CD4-positive, alpha-beta T cell (primary cell): Measurements from ENCODE around the gene TBCD. TPM values are rescaled to one million over a fixed set of nuclear protein-coding genes. Genes with fewer than 3 reads are reported as not detected.

Source experiments
- ATAC-seq: fragments of 200-7000 bp; cut with Tn5 transposase; one replicate; pipeline ENCODE4 v1.10.0; 2022; ENCODE audit warnings: mild to moderate bottlenecking; ENCODE audit not compliant: poor library complexity
- CTCF ChIA-PET: fragments of 350-600 bp; sonication (Branson Sonifier 250); formaldehyde crosslinking; loops from one replicate; lab custom pipeline; 2021; ENCODE audit warnings: antibody characterized with exemption, inconsistent platforms; lab: Charles Lee
- POLR2A ChIA-PET: fragments of 350-600 bp; sonication (Branson Sonifier 250); formaldehyde crosslinking; loops from one replicate; lab custom pipeline; 2021; ENCODE audit warnings: antibody characterized with exemption, inconsistent platforms; lab: Charles Lee
- DNase-seq, 14 experiments: peaks; one replicate each; pipeline ENCODE4 v3.0.0-alpha.2; 2013 to 2020; ENCODE audit warnings: mixed read lengths in 2 of 14
- H3K27ac ChIP-seq, 2 donors: one replicate each; pipeline versions ENCODE4 v1.5.1 to v1.7.0; 2013; ENCODE audit warnings: low read length in 2 of 2, low read depth in 1 of 2, mild to moderate bottlenecking in 1 of 2
- H3K27me3 ChIP-seq, 2 experiments: 1 replicate in 1 of 2; 2 replicates in 1 of 2; pipeline versions ENCODE4 v1.6.1 to v1.7.0; 2013; ENCODE audit warnings: low read length in 2 of 2, control low read depth in 1 of 2, mild to moderate bottlenecking in 1 of 2, moderate library complexity in 1 of 2; ENCODE audit not compliant: insufficient read depth in 2 of 2, control insufficient read depth in 1 of 2
- H3K36me3 ChIP-seq: one replicate; pipeline ENCODE4 v1.6.1; 2013; ENCODE audit warnings: low read length, control low read depth; ENCODE audit not compliant: insufficient read depth
- H3K4me1 ChIP-seq: one replicate; pipeline ENCODE4 v1.6.1; 2013; ENCODE audit warnings: low read length, control low read depth; ENCODE audit not compliant: insufficient read depth
- H3K4me3 ChIP-seq: one replicate; pipeline ENCODE4 v1.5.1; 2013; ENCODE audit warnings: mild to moderate bottlenecking, low read length, moderate library complexity
- H3K9me3 ChIP-seq, 2 experiments: 1 replicate in 1 of 2; 2 replicates in 1 of 2; pipeline versions ENCODE4 v1.6.1 to v1.7.0; 2013; ENCODE audit warnings: low read length in 2 of 2, mild to moderate bottlenecking in 2 of 2, control low read depth in 1 of 2, moderate library complexity in 1 of 2; ENCODE audit not compliant: control insufficient read depth in 1 of 2, insufficient read depth in 1 of 2
- H3K27ac Mint-ChIP-seq: one replicate; pipeline ENCODE4 v1.8.0; 2020; ENCODE audit warnings: mixed read lengths
- H3K27me3 Mint-ChIP-seq: one replicate; pipeline ENCODE4 v1.8.0; 2021; ENCODE audit warnings: mixed read lengths
- H3K36me3 Mint-ChIP-seq: one replicate; pipeline ENCODE4 v1.8.0; 2021; ENCODE audit warnings: low read depth, mixed read lengths
- H3K4me1 Mint-ChIP-seq: one replicate; pipeline ENCODE4 v1.8.0; 2021; ENCODE audit warnings: low read depth, mixed read lengths
- H3K4me3 Mint-ChIP-seq: one replicate; pipeline ENCODE4 v1.8.0; 2020; ENCODE audit warnings: mild to moderate bottlenecking, mixed read lengths
- H3K9me3 Mint-ChIP-seq: one replicate; pipeline ENCODE4 v1.8.0; 2020; ENCODE audit warnings: mixed read lengths
- intact Hi-C, 2 experiments: fragments of 100-400 bp; cut with DNase I in 1 of 2; cut with micrococcal nuclease in 1 of 2; formaldehyde crosslinking; loops; one replicate each; pipeline versions ENCODE4 v1.15.1 to v1.9.0; 2023 to 2025; cut with DNase I, micrococcal nuclease
- total RNA-seq, 174 experiments: library from RNA in 2 of 174; stranded (reverse) in 2 of 174; gene quantifications; one replicate each; pipeline ENCODE4 v1.2.3 and lab custom pipeline; 2021 to 2026
- TF ChIP-seq, protein P1 (sequence below): fragments of 200-600 bp; IDR thresholded peaks from one replicate; pipeline ENCODE4 v1.8.0; 2022; ENCODE audit warnings: antibody characterized with exemption, mild to moderate bottlenecking

The TBCD gene
- total RNA-seq, 2 experiments from 2014 or later, result 74.6 to 80.3 TPM

DNA sequence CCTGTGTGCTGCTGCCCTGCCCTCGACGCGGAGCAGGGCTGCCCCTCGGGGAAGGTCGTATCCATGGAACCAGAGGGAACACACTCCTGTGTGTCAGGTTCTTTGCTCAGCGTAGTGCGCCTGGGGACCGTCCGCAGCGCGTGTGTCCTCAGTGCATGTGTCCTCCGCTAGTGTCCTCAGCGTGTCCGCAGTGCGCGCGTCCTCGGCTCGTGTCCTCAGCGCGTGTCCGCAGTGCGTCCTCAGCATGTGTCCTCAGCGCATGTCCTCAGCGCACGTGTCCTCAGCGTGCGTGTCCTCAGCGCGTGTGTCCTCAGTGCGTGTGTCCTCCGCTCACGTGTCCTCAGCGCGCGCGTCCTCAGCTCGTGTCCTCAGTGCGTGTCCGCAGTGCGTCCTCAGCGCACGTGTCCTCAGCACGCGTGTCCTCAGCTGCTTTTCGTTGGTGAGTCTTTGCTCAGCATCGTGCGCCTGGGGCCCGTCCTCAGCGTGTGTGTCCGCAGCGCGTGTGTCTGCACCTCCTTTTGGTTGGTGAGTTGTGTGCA lies 147.2 kb downstream of the TBCD start:
- Histone ChIP-seq H3K9me3 (no peaks in the 10 kb centered on the region), H3K4me1 (peaks cover 20% of the 10 kb centered on the region), H3K27ac (no peak overlapping the region), H3K36me3 (peaks cover 55% of the 10 kb centered on the region), H3K4me3 (no peak overlapping the region), H3K27me3 (no peaks in the 10 kb centered on the region)
- intact Hi-C loops, result no loop called here
- ATAC-seq (no peak), DNase-seq (no peak)
- no peak overlapping the region for H3K4me3 Mint-ChIP-seq
- no peak overlapping the region for H3K27ac Mint-ChIP-seq
- no peaks in the 10 kb centered on the region for H3K27me3 Mint-ChIP-seq
- TF ChIP-seq, protein P1, sequence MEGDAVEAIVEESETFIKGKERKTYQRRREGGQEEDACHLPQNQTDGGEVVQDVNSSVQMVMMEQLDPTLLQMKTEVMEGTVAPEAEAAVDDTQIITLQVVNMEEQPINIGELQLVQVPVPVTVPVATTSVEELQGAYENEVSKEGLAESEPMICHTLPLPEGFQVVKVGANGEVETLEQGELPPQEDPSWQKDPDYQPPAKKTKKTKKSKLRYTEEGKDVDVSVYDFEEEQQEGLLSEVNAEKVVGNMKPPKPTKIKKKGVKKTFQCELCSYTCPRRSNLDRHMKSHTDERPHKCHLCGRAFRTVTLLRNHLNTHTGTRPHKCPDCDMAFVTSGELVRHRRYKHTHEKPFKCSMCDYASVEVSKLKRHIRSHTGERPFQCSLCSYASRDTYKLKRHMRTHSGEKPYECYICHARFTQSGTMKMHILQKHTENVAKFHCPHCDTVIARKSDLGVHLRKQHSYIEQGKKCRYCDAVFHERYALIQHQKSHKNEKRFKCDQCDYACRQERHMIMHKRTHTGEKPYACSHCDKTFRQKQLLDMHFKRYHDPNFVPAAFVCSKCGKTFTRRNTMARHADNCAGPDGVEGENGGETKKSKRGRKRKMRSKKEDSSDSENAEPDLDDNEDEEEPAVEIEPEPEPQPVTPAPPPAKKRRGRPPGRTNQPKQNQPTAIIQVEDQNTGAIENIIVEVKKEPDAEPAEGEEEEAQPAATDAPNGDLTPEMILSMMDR, result no peak
- H3K9me3 Mint-ChIP-seq, result no peaks in the 10 kb centered on the region
- POLR2A ChIA-PET, result no interaction called here
- H3K36me3 Mint-ChIP-seq, result peaks cover 55% of the 10 kb centered on the region
- H3K4me1 Mint-ChIP-seq, result peaks cover 13% of the 10 kb centered on the region
- CTCF ChIA-PET, result no interaction called here

DNA sequence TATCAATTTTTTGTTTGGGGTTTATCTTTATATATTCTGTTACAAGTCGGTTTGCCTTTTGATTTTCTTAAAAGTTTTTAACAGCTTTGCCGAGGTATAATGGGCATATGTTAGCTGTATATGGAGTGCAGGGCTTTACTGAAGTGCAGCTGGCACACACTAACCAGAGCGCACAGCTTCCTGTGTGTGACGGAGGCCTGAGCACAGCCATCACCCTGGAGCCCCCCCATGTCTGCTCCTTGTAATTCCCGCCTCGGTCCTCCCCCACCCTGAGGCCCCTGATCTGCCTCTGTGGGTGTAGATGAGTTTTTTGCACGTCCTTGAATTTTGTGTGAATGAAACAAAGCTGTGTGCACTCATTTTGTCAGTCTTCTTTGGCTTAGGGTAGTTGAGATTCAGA lies 148.1 kb downstream of the TBCD start:
- Mint-ChIP-seq H3K36me3 (peaks cover 59% of the 10 kb centered on the region), H3K27ac (no peak overlapping the region), H3K4me3 (no peak overlapping the region), H3K9me3 (no peaks in the 10 kb centered on the region), H3K27me3 (no peaks in the 10 kb centered on the region), H3K4me1 (peaks cover 8% of the 10 kb centered on the region)
- ATAC-seq (no peak), DNase-seq (no peak)
- TF ChIP-seq, protein P1, result no peak
- intact Hi-C loops, result no loop called here
- H3K4me3 ChIP-seq, result no peak overlapping the region
- CTCF ChIA-PET, result interaction anchor here (0.9 kb wide), 1 partner anchor 35 kb away, joined by 3 read pairs; no protein-coding TSS in a partner anchor
- peaks cover 11% of the 10 kb centered on the region for H3K4me1 ChIP-seq
- POLR2A ChIA-PET, result interaction anchor here (0.9 kb wide), 1 partner anchor 36 kb away, joined by 3 read pairs; no protein-coding TSS in a partner anchor
- H3K27me3 ChIP-seq, result no peaks in the 10 kb centered on the region
- peaks cover 62% of the 10 kb centered on the region for H3K36me3 ChIP-seq
- no peak overlapping the region for H3K27ac ChIP-seq
- H3K9me3 ChIP-seq, result no peaks in the 10 kb centered on the region

DNA sequence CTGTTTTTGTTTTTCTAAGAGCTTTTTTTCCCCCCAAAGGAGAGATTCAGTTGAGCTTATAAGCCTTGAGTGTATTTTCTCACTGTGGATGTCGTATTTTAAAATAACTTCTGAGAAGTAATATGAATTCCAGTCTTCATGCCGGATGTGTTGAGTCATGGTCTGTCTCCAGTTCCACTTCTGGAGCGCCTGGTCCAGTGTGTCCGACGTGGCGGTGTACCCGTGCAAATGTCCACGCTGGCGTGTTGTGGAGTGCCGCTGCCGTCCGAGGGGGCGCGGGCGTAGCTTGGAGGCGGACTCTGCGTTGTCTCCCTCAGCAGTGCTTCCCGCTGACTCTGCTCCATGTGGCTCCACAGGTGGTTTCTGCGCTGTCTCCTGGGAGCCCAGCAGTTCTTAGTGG lies 148.9 kb downstream of the TBCD start:
- Histone ChIP-seq H3K27ac (no peak overlapping the region), H3K4me1 (peaks cover 3% of the 10 kb centered on the region), H3K27me3 (no peaks in the 10 kb centered on the region), H3K36me3 (peaks cover 56% of the 10 kb centered on the region), H3K4me3 (no peak overlapping the region), H3K9me3 (no peaks in the 10 kb centered on the region)
- H3K9me3 Mint-ChIP-seq, result no peaks in the 10 kb centered on the region
- POLR2A ChIA-PET, result no interaction called here
- CTCF ChIA-PET, result interaction anchor here (0.9 kb wide), 1 partner anchor 36 kb away, joined by 3 read pairs; no protein-coding TSS in a partner anchor
- H3K36me3 Mint-ChIP-seq, result peaks cover 60% of the 10 kb centered on the region
- H3K4me3 Mint-ChIP-seq, result no peak overlapping the region
- H3K27ac Mint-ChIP-seq, result no peak overlapping the region
- H3K4me1 Mint-ChIP-seq, result peaks cover 8% of the 10 kb centered on the region
- ATAC-seq (no peak), DNase-seq (no peak)
- H3K27me3 Mint-ChIP-seq, result no peaks in the 10 kb centered on the region
- TF ChIP-seq, protein P1, result no peak
- intact Hi-C loops, result no loop called here
